Measurements from ENCODE around the gene ADIPOQ. TPM values are rescaled to one million over a fixed set of nuclear protein-coding genes. Genes with fewer than 3 reads are reported as not detected.

ADIPOQ gene
- total and polyA plus RNA-seq, 2 experiments from 2014 or later: not detected

DNA sequence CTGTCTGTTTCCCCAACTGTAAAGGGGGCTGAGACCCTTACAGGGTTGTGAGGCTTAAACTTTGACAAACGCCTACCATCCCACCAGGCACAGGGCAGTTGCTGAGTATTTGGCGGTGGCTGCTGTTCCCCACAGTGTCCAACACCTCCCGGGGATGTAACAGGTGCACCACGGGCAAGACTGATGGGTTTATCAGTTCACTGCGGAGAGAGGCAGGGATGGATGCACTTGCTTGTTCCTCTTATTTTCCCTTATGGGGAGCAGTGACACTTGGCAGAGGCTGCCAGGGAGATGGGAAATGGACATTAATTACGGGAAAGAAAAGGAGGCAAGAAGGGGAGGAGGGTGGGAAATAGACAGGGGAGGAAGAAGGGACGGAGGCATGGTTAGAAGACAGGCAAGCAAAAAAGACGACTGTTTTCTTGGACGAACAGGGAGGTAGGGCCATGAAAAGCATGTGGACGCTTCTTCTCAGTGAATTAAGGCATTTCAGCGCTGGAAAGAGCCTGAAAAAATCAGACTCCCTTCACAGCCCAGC lies 16.6 kb upstream of the ADIPOQ start:
- H3K4me1 ChIP-seq (ENCODE audit: insufficient read depth): peaks cover 9% of the 10 kb centered on the region

GRCh38 chr3:186826410-186826975 lies 16.0 kb upstream of the ADIPOQ start:
- 20% methylated on average over 11 of the region's 14 CpGs for whole genome bisulfite sequencing (ENCODE audit: low lambda C conversion rate, missing lambda C conversion rate)
- Histone ChIP-seq H3K9me3 (ENCODE audit: low read depth) (no peaks in the 10 kb centered on the region), H3K9me2 (replicated peaks; ENCODE audit: insufficient read depth) (no peaks in the 10 kb centered on the region), H3K27me3 (peaks cover 62% of the 10 kb centered on the region), H3K36me3 (replicated peaks; ENCODE audit: insufficient read depth, low read depth) (no peaks in the 10 kb centered on the region), H3K4me2 (peak overlapping the region; percentile 100), H4K20me1 (ENCODE audit: insufficient read depth, poor library complexity, severe bottlenecking) (no peaks in the 10 kb centered on the region), H3K4me1 (ENCODE audit: insufficient read depth) (peaks cover 9% of the 10 kb centered on the region), H3K27ac (no peak overlapping the region), H3K79me2 (no peaks in the 10 kb centered on the region), H3K4me3 (no peak overlapping the region), H2AFZ (peak overlapping the region; percentile 96)
- TF ChIP-seq EZH2phosphoT487 (IDR thresholded peaks at IDR 0.05; ENCODE audit: low read depth, severe bottlenecking, unreplicated experiment) (no peak), EZH2 (IDR thresholded peaks at IDR 0.05; ENCODE audit: borderline replicate concordance) (no peak)
- TF ChIP-seq, protein P1, sequence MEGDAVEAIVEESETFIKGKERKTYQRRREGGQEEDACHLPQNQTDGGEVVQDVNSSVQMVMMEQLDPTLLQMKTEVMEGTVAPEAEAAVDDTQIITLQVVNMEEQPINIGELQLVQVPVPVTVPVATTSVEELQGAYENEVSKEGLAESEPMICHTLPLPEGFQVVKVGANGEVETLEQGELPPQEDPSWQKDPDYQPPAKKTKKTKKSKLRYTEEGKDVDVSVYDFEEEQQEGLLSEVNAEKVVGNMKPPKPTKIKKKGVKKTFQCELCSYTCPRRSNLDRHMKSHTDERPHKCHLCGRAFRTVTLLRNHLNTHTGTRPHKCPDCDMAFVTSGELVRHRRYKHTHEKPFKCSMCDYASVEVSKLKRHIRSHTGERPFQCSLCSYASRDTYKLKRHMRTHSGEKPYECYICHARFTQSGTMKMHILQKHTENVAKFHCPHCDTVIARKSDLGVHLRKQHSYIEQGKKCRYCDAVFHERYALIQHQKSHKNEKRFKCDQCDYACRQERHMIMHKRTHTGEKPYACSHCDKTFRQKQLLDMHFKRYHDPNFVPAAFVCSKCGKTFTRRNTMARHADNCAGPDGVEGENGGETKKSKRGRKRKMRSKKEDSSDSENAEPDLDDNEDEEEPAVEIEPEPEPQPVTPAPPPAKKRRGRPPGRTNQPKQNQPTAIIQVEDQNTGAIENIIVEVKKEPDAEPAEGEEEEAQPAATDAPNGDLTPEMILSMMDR (IDR thresholded peaks at IDR 0.05; ENCODE audit: poor library complexity): no peak
- DNase-seq (ENCODE audit: low spot score): no peak

More for the DNA sequence above, 16.6 kb upstream of the ADIPOQ start:
- whole genome bisulfite sequencing (ENCODE audit: low lambda C conversion rate, missing lambda C conversion rate): 32% methylated on average over 11 of the region's 11 CpGs
- H2AFZ ChIP-seq: no peak overlapping the region
- no peaks in the 10 kb centered on the region for H3K9me3 ChIP-seq (ENCODE audit: low read depth)
- no peaks in the 10 kb centered on the region for H3K79me2 ChIP-seq
- H3K36me3 ChIP-seq (replicated peaks; ENCODE audit: insufficient read depth, low read depth): no peaks in the 10 kb centered on the region
- no peak for DNase-seq (ENCODE audit: low spot score)
- no peak overlapping the region for H3K27ac ChIP-seq
- H3K4me2 ChIP-seq: peak overlapping the region; percentile 100
- H3K4me3 ChIP-seq: no peak overlapping the region
- TF ChIP-seq, protein P1 (IDR thresholded peaks at IDR 0.05; ENCODE audit: poor library complexity): no peak
- TF ChIP-seq EZH2 (IDR thresholded peaks at IDR 0.05; ENCODE audit: borderline replicate concordance) (no peak), EZH2phosphoT487 (IDR thresholded peaks at IDR 0.05; ENCODE audit: low read depth, severe bottlenecking, unreplicated experiment) (no peak)
- H3K27me3 ChIP-seq: peaks cover 56% of the 10 kb centered on the region
- no peaks in the 10 kb centered on the region for H4K20me1 ChIP-seq (ENCODE audit: insufficient read depth, poor library complexity, severe bottlenecking)
- H3K9me2 ChIP-seq (replicated peaks; ENCODE audit: insufficient read depth): no peaks in the 10 kb centered on the region

DNA sequence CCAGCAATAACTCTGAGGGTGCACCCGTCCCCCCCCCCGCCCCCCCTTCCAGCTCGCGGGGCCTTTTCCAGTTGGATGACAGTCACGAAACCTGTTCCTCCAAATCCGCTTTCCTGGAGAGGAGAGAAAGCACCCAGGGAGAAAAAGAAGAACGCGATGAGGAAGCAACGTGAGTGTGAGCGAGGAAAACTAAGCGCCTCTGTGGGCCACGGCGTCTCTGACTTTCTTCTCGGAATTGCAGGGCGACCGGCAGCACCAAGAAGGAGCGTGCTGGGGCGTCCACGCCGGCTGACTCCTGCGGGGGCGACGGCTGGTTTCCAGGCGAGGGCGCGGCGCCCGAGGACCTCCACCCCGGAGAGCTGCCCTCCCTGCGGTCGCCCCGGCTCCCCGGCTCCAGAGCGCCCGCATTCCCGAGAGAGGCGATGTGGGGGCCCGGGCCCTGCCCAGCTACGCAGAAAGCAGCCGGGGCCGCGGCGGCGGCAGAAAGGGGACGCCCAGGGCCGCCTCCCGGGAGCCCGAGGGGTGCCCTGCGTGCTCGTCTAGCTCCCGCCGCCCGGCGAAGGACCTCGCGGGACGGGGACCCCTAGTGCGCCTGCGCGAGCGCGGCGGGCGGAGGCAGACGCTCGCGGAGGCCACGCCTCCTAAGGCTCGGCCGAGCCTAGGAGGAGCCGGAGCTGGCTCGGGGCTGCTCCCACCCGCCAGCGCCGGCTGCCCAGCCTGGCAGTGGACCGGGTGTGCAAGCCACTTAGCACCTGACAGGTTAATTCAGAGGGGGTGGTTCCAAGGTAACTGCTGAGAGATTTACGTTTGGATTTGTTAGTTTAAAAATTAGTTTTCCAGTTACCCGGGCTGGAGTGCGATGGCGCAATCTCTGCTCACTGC lies 15.3 kb upstream of the ADIPOQ start:
- Histone ChIP-seq H3K4me2 (peak overlapping the region; percentile 100), H3K4me3 (peak overlapping the region; percentile 70), H3K27ac (no peak overlapping the region), H2AFZ (peak overlapping the region; percentile 96), H4K20me1 (ENCODE audit: insufficient read depth, poor library complexity, severe bottlenecking) (no peaks in the 10 kb centered on the region), H3K79me2 (no peaks in the 10 kb centered on the region), H3K36me3 (replicated peaks; ENCODE audit: insufficient read depth, low read depth) (no peaks in the 10 kb centered on the region), H3K27me3 (peaks cover 68% of the 10 kb centered on the region), H3K9me2 (replicated peaks; ENCODE audit: insufficient read depth) (no peaks in the 10 kb centered on the region), H3K4me1 (ENCODE audit: insufficient read depth) (peaks cover 9% of the 10 kb centered on the region), H3K9me3 (ENCODE audit: low read depth) (no peaks in the 10 kb centered on the region)
- 3% methylated on average over 70 of the region's 80 CpGs for WGBS (ENCODE audit: low lambda C conversion rate, missing lambda C conversion rate)
- peak; percentile 95 for DNase-seq (ENCODE audit: low spot score)
- no peak for TF ChIP-seq EZH2 (IDR thresholded peaks at IDR 0.05; ENCODE audit: borderline replicate concordance)
- TF ChIP-seq, protein P1 (IDR thresholded peaks at IDR 0.05; ENCODE audit: poor library complexity): no peak
- TF ChIP-seq EZH2phosphoT487 (IDR thresholded peaks at IDR 0.05; ENCODE audit: low read depth, severe bottlenecking, unreplicated experiment): no peak

Measured in hepatocyte (in vitro differentiated cells).